GM19328 (cell line): ENCODE results near the gene ZNF772.
"Not testable (repeated sequence)": the region's sequence is repeated elsewhere in the genome, so short reads cannot be mapped to it uniquely, and the experiment has no call there.

Experiments
- ATAC-seq: cut with Tn5 transposase; IDR thresholded peaks from one replicate; pipeline ENCODE4 v1.9.1; 2021; ENCODE audit warnings: mild to moderate bottlenecking, moderate library complexity; ENCODE audit not compliant: unreplicated experiment

ZNF772 gene

DNA sequence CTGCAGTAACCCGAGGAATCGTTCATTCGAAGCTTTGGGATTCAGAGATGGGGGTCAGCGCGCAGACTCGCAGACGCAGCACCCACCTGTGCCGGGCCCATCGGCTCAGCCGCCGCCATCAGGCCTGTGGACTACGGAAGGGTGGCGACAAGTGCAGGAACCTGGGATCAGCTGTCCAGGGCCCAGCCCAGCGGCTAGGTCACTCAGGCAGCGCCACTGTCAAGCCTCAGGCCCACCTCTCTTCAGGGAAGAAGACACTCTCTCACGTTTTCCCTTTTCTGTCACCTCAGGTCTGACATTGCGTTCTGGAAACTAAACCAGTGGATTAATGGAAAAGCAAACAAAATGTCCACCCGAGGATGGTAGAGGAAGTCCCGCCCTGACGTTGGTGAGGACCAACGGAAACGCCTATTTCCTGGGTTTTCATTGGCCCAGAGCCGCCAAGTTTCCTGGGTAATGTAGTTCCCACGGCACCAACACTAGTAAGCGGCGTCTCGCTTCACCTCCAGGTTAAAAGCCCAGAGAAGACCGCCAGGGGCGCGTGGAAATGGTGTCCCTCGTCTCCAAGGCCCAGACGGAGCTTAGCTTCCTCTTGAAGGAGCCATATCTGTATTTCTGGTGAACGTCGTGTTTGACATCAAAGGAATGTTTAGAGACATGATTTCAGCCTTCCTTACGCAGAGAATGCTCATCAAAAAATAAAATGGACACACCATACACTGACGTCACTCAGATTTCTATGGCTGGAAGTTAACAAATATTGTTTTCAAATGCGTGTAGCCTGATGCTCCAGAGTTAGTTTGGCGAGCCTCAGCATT lies at the start of gene ZNF772:
ZNF772 (minus strand) TSS at position 376 of the 818 bp plus-strand sequence; CDS start at position 119, 257 bp downstream.
- peak; percentile 85 for ATAC-seq

DNA sequence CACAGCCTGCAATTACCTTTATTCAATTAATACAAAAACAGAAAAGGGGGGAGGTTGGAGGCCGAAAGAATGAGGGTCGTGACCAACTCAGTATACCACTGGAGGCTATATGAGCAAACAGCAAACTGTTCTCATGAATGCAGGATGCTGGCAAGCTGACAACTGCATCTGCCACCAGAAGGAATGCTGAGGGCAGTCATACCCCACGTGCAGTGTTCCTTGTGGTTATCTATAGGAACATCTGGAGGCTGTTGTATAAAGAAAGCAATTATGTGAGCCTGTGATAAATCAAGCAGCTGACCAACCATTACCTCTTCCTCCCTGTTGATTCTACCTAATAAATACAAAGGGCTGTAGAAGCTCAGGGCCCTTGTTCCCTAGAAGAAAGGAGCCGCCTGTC lies 40.7 kb upstream of the ZNF772 start:
- not testable (repeated sequence) for ATAC-seq

- ATAC-seq = no peak
Measured at GRCh38 chr19:57515255-57515654, 37.9 kb upstream of the ZNF772 start.

- no peak for ATAC-seq
Measured at GRCh38 chr19:57512845-57513244, 35.5 kb upstream of the ZNF772 start.

GRCh38 chr19:57511484-57511883 lies 34.1 kb upstream of the ZNF772 start:
- no peak for ATAC-seq

DNA sequence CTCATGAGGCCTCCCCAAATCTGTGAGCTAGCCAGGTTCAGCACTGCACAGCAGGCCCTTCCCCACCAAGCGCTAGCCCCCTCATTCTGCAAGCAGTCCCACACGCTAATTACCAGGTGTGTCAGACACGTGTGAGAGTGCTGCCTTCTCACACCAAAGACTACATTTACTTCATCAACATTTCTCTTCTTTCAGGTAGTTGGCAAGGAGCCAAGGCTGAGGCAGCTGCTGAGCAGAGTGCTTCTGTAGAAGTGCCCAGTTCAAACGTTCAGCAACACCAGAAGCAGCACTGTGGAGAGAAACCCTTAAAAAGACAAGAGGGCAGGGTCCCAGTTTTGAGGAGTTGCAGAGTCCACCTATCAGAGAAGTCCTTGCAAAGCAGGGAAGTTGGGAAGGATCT lies 28.8 kb upstream of the ZNF772 start:
- no peak for ATAC-seq

DNA sequence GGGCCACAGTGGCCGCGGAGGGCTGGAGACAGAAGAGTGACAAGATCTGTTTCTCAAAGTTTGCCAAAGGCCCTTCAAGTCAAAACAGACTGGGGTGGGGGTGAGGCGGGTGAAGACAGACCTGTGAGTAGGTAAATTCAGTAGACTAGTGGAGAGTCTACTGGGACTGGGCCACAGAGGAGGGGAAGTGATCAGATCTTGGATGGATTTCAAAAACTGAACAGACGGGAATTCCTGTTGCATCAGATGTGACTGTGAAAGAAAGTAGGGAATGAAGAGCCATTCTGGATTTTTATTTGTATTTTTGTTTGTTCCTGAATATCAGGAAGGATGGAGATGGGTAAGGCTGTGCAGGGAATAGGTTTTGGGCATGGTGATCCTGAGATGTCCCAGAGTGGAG lies 23.0 kb upstream of the ZNF772 start:
- ATAC-seq = not testable (repeated sequence)

GRCh38 chr19:57499680-57500395 lies 22.5 kb upstream of the ZNF772 start, which contains the start of gene ZNF773:
Gene ZNF773, plus strand, starts transcription at chr19:57499938. Its CDS starts 143 bp downstream, at chr19:57500081.
- ATAC-seq = peak; percentile 98

DNA sequence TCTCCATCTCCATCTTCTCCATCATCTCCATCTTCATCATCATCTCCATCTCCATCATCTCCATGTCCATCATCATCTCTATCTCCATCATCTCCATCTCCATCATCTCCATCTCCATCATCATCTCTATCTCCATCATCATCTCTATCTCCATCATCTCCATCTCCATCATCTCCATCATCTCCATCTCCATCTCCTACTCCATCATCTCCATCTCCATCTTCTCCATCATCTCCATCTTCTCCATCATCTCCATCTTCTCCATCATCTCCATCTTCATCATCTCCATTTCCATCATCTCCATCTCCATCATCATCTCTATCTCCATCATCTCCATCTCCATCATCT lies 21.9 kb upstream of the ZNF772 start:
- not testable (repeated sequence) for ATAC-seq

- not testable (repeated sequence) for ATAC-seq
Measured at GRCh38 chr19:57488299-57488644, 10.9 kb upstream of the ZNF772 start.

GRCh38 chr19:57487477-57488298 lies 10.3 kb upstream of the ZNF772 start, which contains the start of gene ZNF419:
Gene ZNF419, plus strand, starts transcription at chr19:57487750. Its CDS starts 201 bp downstream, at chr19:57487951.
- peak; percentile 88 for ATAC-seq

GRCh38 chr19:57473646-57474045 lies 3.7 kb downstream of the ZNF772 start:
- no peak for ATAC-seq

DNA sequence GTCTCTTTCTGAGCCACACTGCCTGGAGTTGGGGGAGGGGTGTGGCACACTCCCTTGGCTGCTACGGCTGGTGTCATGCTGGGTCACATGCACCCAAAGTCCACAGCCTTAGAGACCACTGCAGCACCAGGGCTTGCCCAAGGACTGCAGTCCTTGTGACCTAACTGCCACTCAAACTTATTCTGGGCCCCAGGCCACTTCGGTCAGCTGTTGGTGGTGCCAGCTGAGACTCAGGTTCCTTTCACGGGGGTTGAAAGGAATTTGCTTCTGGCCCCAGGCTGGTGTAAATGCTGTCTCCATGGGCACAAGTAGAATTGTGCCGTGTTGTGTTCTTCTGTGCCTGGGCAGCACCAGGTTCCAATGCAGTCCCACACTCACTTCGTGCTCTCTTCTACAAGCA lies 10.9 kb downstream of the ZNF772 start:
- ATAC-seq = no peak

DNA sequence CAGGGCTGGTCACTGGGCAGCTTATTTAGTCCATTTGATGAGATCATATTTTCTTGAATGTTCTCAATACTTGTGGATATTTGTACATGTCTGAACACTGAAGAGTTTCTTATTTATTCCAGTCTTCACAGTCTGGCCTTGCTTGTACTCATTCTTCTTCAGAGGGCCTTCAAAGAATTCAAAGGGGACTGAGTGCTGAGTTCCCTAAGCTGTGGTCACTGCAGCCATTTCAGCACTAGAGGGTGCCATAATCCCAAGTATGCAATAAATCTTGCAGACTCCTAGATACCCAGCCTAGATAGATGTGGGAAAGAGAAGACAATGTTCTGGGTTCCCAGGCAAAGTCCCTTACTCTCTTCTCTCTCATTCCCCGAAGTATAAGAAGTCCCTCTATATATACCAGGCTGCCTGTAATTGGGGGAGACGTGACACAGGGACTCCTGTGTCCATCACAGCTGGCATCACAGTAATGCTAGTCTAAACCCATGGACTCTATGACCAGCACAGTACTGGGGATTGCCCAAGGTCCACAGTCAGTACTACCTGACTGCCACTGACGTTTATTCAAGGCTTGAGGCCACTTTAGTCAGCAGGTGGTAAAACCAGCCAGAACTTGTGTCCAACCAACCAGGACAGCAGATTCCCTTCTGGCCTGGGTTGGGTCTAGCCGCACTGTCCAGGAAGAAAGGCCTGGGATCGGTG lies 11.5 kb downstream of the ZNF772 start:
- ATAC-seq = no peak

GRCh38 chr19:57452307-57452706 lies 25.1 kb downstream of the ZNF772 start:
- no peak for ATAC-seq

GRCh38 chr19:57443121-57443696 lies 34.2 kb downstream of the ZNF772 start:
- no peak for ATAC-seq

- ATAC-seq = no peak
Measured at GRCh38 chr19:57441979-57442752, 35.2 kb downstream of the ZNF772 start.

GRCh38 chr19:57438925-57439324 lies 38.4 kb downstream of the ZNF772 start:
- ATAC-seq = no peak

GRCh38 chr19:57437931-57438330 lies 39.4 kb downstream of the ZNF772 start:
- no peak for ATAC-seq
